Endothelial cell of umbilical vein (primary cell): ENCODE data around the gene SSR2. TPM values are rescaled to one million over a fixed set of nuclear protein-coding genes. Genes with fewer than 3 reads are reported as not detected.

Experiments used
- BruUV-seq: library from RNA; stranded (reverse); fragments of 400-500 nt; replicated peaks from 2 replicates; lab custom pipeline; 2021; lab: Mats Ljungman, UMichigan
- CTCF ChIA-PET: fragments of 300-600, 350-600 bp; sonication (Branson Sonifier 250); formaldehyde crosslinking; loops from one replicate; lab custom pipeline; 2021; ENCODE audit warnings: antibody characterized with exemption, inconsistent platforms; lab: Charles Lee
- POLR2A ChIA-PET: fragments of 300-600, 350-600 bp; sonication (Branson Sonifier 250); formaldehyde crosslinking; loops from one replicate; lab custom pipeline; 2021; ENCODE audit warnings: antibody characterized with exemption, inconsistent platforms; lab: Charles Lee
- DNase-seq: peaks from one replicate; pipeline ENCODE4 v3.0.0-alpha.2; 2011; ENCODE audit warnings: low read depth, low spot score
- FAIRE-seq: peaks from 2 replicates; lab custom pipeline; 2011; peaks lifted over from hg19 to GRCh38; lab: Jason Lieb, UNC
- H2AFZ ChIP-seq: 2 replicates; pipeline ENCODE4 v1.6.0; 2012; ENCODE audit warnings: low read depth, low read length, control low read depth, inconsistent platforms
- H3K27ac ChIP-seq: 2 replicates; pipeline ENCODE4 v1.5.1; 2011; ENCODE audit warnings: low read depth, mild to moderate bottlenecking, control low read depth, low read length, moderate library complexity; ENCODE audit not compliant: insufficient read depth
- H3K27me3 ChIP-seq, 2 experiments: 2 replicates each; pipeline versions ENCODE4 v1.6.0 to v1.6.1; 2011; ENCODE audit warnings: low read length in 2 of 2, mixed read lengths in 1 of 2; ENCODE audit not compliant: control insufficient read depth in 2 of 2, insufficient read depth in 2 of 2
- H3K36me3 ChIP-seq, 2 experiments: 2 replicates in 1 of 2; 3 replicates in 1 of 2; pipeline ENCODE4 v1.5.1; 2011; ENCODE audit warnings: low read length in 2 of 2, mild to moderate bottlenecking in 1 of 2, moderate library complexity in 1 of 2; ENCODE audit not compliant: control insufficient read depth in 2 of 2, insufficient read depth in 2 of 2; ENCODE audit errors: extremely low read depth in 1 of 2
- H3K4me1 ChIP-seq: 3 replicates; pipeline ENCODE4 v1.5.1; 2011; ENCODE audit warnings: mild to moderate bottlenecking, low read length; ENCODE audit not compliant: control insufficient read depth, insufficient read depth; ENCODE audit errors: extremely low read depth
- H3K4me2 ChIP-seq: 2 replicates; pipeline ENCODE4 v1.6.1; 2011; ENCODE audit warnings: low read length, control low read depth, mixed read lengths; ENCODE audit not compliant: insufficient read depth
- H3K4me3 ChIP-seq, 3 experiments: fragments of 200-600 bp in 1 of 3; sonication (generic), shearing (Covaris generic) in 1 of 3; replicated peaks in 1 of 3; 2 replicates each; pipeline ENCODE4 v1.5.1; 2011 to 2016; ENCODE audit warnings: control low read depth in 3 of 3, low read length in 3 of 3, mild to moderate bottlenecking in 2 of 3, inconsistent platforms in 1 of 3, low read depth in 1 of 3, moderate library complexity in 1 of 3; ENCODE audit not compliant: insufficient read depth in 1 of 3
- H3K79me2 ChIP-seq: 2 replicates; pipeline ENCODE4 v1.6.0; 2012; ENCODE audit warnings: low read length, inconsistent platforms; ENCODE audit not compliant: control insufficient read depth, insufficient read depth
- H3K9ac ChIP-seq: replicated peaks from 2 replicates; pipeline ENCODE3; 2011; ENCODE audit warnings: low read length, control low read depth; ENCODE audit not compliant: insufficient read depth; ENCODE audit errors: extremely low read depth
- H3K9me1 ChIP-seq: replicated peaks from 3 replicates; pipeline ENCODE4 v1.6.0; 2011; ENCODE audit warnings: mild to moderate bottlenecking, low read length; ENCODE audit not compliant: control insufficient read depth, insufficient read depth; ENCODE audit errors: extremely low read depth
- H3K9me3 ChIP-seq: replicated peaks from 2 replicates; pipeline ENCODE4 v1.5.1; 2012; ENCODE audit warnings: low read length, inconsistent platforms; ENCODE audit not compliant: control insufficient read depth, insufficient read depth
- H4K20me1 ChIP-seq: replicated peaks from 2 replicates; pipeline ENCODE3; 2011; ENCODE audit warnings: mild to moderate bottlenecking, low read length; ENCODE audit not compliant: control insufficient read depth, insufficient read depth; ENCODE audit errors: extremely low read depth
- EZH2 ChIP-seq: IDR thresholded peaks from 2 replicates; pipeline ENCODE4 v1.6.1; 2012; ENCODE audit warnings: borderline replicate concordance, low read depth, mild to moderate bottlenecking, moderate library complexity, low read length, inconsistent platforms; ENCODE audit not compliant: severe bottlenecking
- FOS ChIP-seq: IDR thresholded peaks from 2 replicates; pipeline ENCODE4 v1.6.1; 2011; ENCODE audit warnings: mild to moderate bottlenecking, low read length, moderate library complexity, borderline replicate concordance; ENCODE audit not compliant: insufficient read depth
- GATA2 ChIP-seq: IDR thresholded peaks from 2 replicates; pipeline ENCODE4 v1.7.0; 2011; ENCODE audit warnings: low read depth, mild to moderate bottlenecking, moderate library complexity, mixed read lengths, low read length; ENCODE audit not compliant: insufficient read length, insufficient read depth
- JUN ChIP-seq: IDR thresholded peaks from 2 replicates; pipeline ENCODE4 v1.6.1; 2011; ENCODE audit warnings: borderline replicate concordance, low read depth; ENCODE audit not compliant: insufficient read length, insufficient read depth
- MAX ChIP-seq: IDR thresholded peaks from 2 replicates; pipeline ENCODE4 v1.6.1; 2011; ENCODE audit not compliant: insufficient read depth, insufficient read length
- MYC ChIP-seq: IDR thresholded peaks from one replicate; pipeline ENCODE4 v1.6.1; 2011; ENCODE audit warnings: mild to moderate bottlenecking, low read depth, low read length
- POLR2A ChIP-seq: IDR thresholded peaks from 2 replicates; pipeline ENCODE4 v1.6.1; 2012; ENCODE audit warnings: low read depth, mild to moderate bottlenecking, control low read depth, low read length
- POLR2AphosphoS5 ChIP-seq: IDR thresholded peaks from 2 replicates; pipeline ENCODE4 v1.6.1; 2012; ENCODE audit warnings: low read depth, mild to moderate bottlenecking, control low read depth, low read length, moderate library complexity; ENCODE audit not compliant: insufficient read depth
- dilution Hi-C: fragments of 300-500 bp; cut with MboI; formaldehyde crosslinking; loops from one replicate; pipeline ENCODE4 v1.15.0; 2019; ENCODE audit warnings: low sequenced_read_pairs; ENCODE audit not compliant: extremely low pct_ligation_motif_present
- intact Hi-C: fragments of 100-400 bp; cut with micrococcal nuclease; formaldehyde crosslinking; loops from one replicate; pipeline ENCODE4 v1.10.0; 2022
- polyA plus RNA-seq, 4 experiments: library from polyadenylated mRNA; depleted of rRNA in 3 of 4; stranded (reverse) in 3 of 4; unstranded in 1 of 4; fragments of >200 nt; gene quantifications; 2 replicates each; pipeline versions ENCODE4 v1.2.1 to v1.2.3, GENCODE V29; 2011 to 2012; ENCODE audit warnings: missing spikeins in 1 of 4
- total RNA-seq: library from RNA; stranded (reverse); gene quantifications from 2 replicates; pipeline ENCODE4 v1.2.3, GENCODE V29; 2021
- TF ChIP-seq, protein P1 (sequence below), 2 donors: IDR thresholded peaks; 1 replicate in 1 of 2; 2 replicates in 1 of 2; pipeline ENCODE4 v1.5.1; 2011; ENCODE audit warnings: low read length in 2 of 2, mild to moderate bottlenecking in 2 of 2, moderate library complexity in 2 of 2, control low read depth in 1 of 2, inconsistent platforms in 1 of 2, low read depth in 1 of 2; ENCODE audit not compliant: insufficient read depth in 1 of 2; ENCODE audit errors: extremely low read depth in 1 of 2

SSR2 gene
- total and polyA plus RNA-seq, 2 donors (not counting 3 experiments of a cell fraction or from before 2014, with no cell fraction given) = 362 to 1,787 TPM

GRCh38 chr1:155969377-155969791 lies 51.4 kb downstream of the SSR2 start:
- dilution Hi-C loops = no loop called here
- no peak for TF ChIP-seq GATA2
- TF ChIP-seq JUN = no peak
- no peak for TF ChIP-seq FOS
- TF ChIP-seq, protein P1, sequence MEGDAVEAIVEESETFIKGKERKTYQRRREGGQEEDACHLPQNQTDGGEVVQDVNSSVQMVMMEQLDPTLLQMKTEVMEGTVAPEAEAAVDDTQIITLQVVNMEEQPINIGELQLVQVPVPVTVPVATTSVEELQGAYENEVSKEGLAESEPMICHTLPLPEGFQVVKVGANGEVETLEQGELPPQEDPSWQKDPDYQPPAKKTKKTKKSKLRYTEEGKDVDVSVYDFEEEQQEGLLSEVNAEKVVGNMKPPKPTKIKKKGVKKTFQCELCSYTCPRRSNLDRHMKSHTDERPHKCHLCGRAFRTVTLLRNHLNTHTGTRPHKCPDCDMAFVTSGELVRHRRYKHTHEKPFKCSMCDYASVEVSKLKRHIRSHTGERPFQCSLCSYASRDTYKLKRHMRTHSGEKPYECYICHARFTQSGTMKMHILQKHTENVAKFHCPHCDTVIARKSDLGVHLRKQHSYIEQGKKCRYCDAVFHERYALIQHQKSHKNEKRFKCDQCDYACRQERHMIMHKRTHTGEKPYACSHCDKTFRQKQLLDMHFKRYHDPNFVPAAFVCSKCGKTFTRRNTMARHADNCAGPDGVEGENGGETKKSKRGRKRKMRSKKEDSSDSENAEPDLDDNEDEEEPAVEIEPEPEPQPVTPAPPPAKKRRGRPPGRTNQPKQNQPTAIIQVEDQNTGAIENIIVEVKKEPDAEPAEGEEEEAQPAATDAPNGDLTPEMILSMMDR (IDR thresholded peaks at IDR 0.05; ENCODE audit: extremely low read depth in 1 of 2, insufficient read depth in 1 of 2, low read depth in 1 of 2, low read length in 2 of 2) = no peak
- no peak for TF ChIP-seq MAX
- no peak for TF ChIP-seq MYC
- TF ChIP-seq EZH2 = no peak
- TF ChIP-seq POLR2A = no peak
- TF ChIP-seq POLR2AphosphoS5 = no peak

More at GRCh38 chr1:155969377-155969791, 51.4 kb downstream of the SSR2 start:
- Histone ChIP-seq H3K36me3 (peaks cover 11 to 26% of the 10 kb centered on the region in 2 experiments), H3K4me3 (no peak overlapping the region), H3K9me3 (no peaks in the 10 kb centered on the region), H3K27me3 (no peaks in the 10 kb centered on the region), H3K9me1 (no peaks in the 10 kb centered on the region), H3K79me2 (peaks cover 69% of the 10 kb centered on the region), H4K20me1 (no peaks in the 10 kb centered on the region), H3K9ac (no peak overlapping the region), H3K4me2 (no peak overlapping the region), H2AFZ (no peak overlapping the region), H3K4me1 (peaks cover 68% of the 10 kb centered on the region), H3K27ac (peak overlapping the region; percentile 44)
- POLR2A ChIA-PET = no interaction called here
- DNase-seq (no peak), FAIRE-seq (no peak)
- intact Hi-C loops = loop anchor here (10.0 kb wide), 1 partner anchor 165 kb away; no protein-coding TSS in a partner anchor
- CTCF ChIA-PET = interaction anchor here (1.7 to 5.5 kb wide), 2 partner anchors 8 to 11 kb away, joined by 8 to 40 read pairs; partner anchors contain the start of gene ARHGEF2
- no TSS peak for BruUV-seq
